ENCODE data around the gene C17orf114.

Gene C17orf114

DNA sequence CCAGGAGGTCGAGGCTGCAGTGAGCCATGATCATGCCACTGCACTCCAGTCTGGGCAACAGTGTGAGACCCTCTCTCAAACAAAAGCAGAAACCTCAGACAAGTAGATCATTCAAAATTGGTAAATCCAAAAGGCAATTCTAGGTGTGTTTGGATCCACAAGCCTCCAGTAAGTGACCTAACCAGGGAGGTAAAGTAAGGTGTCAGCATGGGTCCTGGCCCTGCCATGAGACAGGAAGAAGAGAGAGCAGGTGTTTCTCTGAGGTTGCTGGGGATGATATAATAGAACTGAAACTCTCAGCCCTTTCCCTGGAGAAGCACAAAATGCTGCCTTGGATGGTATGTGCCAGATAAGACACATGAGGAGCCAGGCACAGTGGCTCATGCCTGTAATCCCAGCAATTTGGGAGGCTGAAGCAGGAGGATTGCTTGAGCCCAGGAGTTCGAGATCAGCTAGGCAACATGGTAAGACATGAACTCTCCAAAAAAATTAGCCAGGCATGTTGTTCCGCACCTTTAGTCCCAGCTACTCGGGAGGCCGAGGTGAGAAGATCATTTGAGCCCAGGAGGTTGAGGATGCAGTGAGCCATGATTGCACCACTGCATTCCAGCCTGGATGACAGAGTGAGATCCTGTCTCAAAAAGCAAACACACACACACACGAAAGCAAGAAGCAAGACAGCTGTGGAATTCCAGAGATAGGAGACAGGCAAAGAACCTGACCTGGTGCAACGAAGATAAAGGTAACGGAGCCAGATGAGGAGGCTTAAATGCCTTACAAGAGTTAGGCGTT is 24.0 kb downstream of the C17orf114 start (continued):
- TF ChIP-seq SOX5 (CRISPR knock-in tag; IDR thresholded peaks at IDR 0.05; ENCODE audit: borderline replicate concordance) (peak; percentile 76; the same call in 1 of the 2 replicates), TGIF2 (CRISPR knock-in tag; IDR thresholded peaks at IDR 0.05) (peak; percentile 80), KDM6A (CRISPR knock-in tag; IDR thresholded peaks at IDR 0.05; ENCODE audit: low read depth) (peak; percentile 67), LCORL (IDR thresholded peaks at IDR 0.05) (0 out of 2 replicates have a peak, but pooled peaks have one; percentile 35), LCORL (CRISPR knock-in tag; IDR thresholded peaks at IDR 0.05) (peak; percentile 95), ZNF441 (CRISPR knock-in tag; IDR thresholded peaks at IDR 0.05; ENCODE audit: borderline replicate concordance) (peak; percentile 30; the same call in 1 of the 2 replicates), JUN (CRISPR knock-in tag; IDR thresholded peaks at IDR 0.05) (peak; percentile 46; the same call in 1 of the 2 replicates), KDM4B (CRISPR knock-in tag; IDR thresholded peaks at IDR 0.05) (0 out of 2 replicates have a peak, but pooled peaks have one; percentile 53), NFYC (CRISPR knock-in tag; IDR thresholded peaks at IDR 0.05) (peak; percentile 36; the same call in 1 of the 2 replicates), ZNF790 (CRISPR knock-in tag; IDR thresholded peaks at IDR 0.05; ENCODE audit: borderline replicate concordance) (0 out of 2 replicates have a peak, but pooled peaks have one; percentile 65), MATR3 (CRISPR knock-in tag; IDR thresholded peaks at IDR 0.05) (no peak), ZFP1 (CRISPR knock-in tag; IDR thresholded peaks at IDR 0.05) (peak; percentile 56; the same call in 1 of the 2 replicates), CHCHD3 (CRISPR knock-in tag; IDR thresholded peaks at IDR 0.05) (no peak), TEAD2 (CRISPR knock-in tag; IDR thresholded peaks at IDR 0.05) (0 out of 2 replicates have a peak, but pooled peaks have one; percentile 24), ZNF354B (CRISPR knock-in tag; IDR thresholded peaks at IDR 0.05) (no peak), ZC3H13 (CRISPR knock-in tag; IDR thresholded peaks at IDR 0.05) (peak; percentile 70; the same call in 1 of the 2 replicates), MEIS2 (CRISPR knock-in tag; IDR thresholded peaks at IDR 0.05) (peak; percentile 83; the same call in 1 of the 2 replicates)
- TF ChIP-seq, protein P1, sequence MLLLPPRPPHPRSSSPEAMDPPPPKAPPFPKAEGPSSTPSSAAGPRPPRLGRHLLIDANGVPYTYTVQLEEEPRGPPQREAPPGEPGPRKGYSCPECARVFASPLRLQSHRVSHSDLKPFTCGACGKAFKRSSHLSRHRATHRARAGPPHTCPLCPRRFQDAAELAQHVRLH (CRISPR knock-in tag; IDR thresholded peaks at IDR 0.05; ENCODE audit: borderline replicate concordance, low read depth), result peak; percentile 66; the same call in 1 of the 2 replicates
- TF ChIP-seq, protein P2, sequence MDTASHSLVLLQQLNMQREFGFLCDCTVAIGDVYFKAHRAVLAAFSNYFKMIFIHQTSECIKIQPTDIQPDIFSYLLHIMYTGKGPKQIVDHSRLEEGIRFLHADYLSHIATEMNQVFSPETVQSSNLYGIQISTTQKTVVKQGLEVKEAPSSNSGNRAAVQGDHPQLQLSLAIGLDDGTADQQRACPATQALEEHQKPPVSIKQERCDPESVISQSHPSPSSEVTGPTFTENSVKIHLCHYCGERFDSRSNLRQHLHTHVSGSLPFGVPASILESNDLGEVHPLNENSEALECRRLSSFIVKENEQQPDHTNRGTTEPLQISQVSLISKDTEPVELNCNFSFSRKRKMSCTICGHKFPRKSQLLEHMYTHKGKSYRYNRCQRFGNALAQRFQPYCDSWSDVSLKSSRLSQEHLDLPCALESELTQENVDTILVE (CRISPR knock-in tag; IDR thresholded peaks at IDR 0.05), result peak; percentile 76; the same call in 1 of the 2 replicates
- TF ChIP-seq, protein P3, sequence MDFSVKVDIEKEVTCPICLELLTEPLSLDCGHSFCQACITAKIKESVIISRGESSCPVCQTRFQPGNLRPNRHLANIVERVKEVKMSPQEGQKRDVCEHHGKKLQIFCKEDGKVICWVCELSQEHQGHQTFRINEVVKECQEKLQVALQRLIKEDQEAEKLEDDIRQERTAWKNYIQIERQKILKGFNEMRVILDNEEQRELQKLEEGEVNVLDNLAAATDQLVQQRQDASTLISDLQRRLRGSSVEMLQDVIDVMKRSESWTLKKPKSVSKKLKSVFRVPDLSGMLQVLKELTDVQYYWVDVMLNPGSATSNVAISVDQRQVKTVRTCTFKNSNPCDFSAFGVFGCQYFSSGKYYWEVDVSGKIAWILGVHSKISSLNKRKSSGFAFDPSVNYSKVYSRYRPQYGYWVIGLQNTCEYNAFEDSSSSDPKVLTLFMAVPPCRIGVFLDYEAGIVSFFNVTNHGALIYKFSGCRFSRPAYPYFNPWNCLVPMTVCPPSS (IDR thresholded peaks at IDR 0.05), result no peak
- TF ChIP-seq, protein P4, sequence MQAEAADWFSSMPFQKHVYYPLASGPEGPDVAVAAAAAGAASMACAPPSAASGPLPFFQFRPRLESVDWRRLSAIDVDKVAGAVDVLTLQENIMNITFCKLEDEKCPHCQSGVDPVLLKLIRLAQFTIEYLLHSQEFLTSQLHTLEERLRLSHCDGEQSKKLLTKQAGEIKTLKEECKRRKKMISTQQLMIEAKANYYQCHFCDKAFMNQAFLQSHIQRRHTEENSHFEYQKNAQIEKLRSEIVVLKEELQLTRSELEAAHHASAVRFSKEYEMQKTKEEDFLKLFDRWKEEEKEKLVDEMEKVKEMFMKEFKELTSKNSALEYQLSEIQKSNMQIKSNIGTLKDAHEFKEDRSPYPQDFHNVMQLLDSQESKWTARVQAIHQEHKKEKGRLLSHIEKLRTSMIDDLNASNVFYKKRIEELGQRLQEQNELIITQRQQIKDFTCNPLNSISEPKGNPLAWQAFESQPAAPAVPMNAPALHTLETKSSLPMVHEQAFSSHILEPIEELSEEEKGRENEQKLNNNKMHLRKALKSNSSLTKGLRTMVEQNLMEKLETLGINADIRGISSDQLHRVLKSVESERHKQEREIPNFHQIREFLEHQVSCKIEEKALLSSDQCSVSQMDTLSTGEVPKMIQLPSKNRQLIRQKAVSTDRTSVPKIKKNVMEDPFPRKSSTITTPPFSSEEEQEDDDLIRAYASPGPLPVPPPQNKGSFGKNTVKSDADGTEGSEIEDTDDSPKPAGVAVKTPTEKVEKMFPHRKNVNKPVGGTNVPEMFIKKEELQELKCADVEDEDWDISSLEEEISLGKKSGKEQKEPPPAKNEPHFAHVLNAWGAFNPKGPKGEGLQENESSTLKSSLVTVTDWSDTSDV (CRISPR knock-in tag; IDR thresholded peaks at IDR 0.05), result no peak
- TF ChIP-seq, protein P5, sequence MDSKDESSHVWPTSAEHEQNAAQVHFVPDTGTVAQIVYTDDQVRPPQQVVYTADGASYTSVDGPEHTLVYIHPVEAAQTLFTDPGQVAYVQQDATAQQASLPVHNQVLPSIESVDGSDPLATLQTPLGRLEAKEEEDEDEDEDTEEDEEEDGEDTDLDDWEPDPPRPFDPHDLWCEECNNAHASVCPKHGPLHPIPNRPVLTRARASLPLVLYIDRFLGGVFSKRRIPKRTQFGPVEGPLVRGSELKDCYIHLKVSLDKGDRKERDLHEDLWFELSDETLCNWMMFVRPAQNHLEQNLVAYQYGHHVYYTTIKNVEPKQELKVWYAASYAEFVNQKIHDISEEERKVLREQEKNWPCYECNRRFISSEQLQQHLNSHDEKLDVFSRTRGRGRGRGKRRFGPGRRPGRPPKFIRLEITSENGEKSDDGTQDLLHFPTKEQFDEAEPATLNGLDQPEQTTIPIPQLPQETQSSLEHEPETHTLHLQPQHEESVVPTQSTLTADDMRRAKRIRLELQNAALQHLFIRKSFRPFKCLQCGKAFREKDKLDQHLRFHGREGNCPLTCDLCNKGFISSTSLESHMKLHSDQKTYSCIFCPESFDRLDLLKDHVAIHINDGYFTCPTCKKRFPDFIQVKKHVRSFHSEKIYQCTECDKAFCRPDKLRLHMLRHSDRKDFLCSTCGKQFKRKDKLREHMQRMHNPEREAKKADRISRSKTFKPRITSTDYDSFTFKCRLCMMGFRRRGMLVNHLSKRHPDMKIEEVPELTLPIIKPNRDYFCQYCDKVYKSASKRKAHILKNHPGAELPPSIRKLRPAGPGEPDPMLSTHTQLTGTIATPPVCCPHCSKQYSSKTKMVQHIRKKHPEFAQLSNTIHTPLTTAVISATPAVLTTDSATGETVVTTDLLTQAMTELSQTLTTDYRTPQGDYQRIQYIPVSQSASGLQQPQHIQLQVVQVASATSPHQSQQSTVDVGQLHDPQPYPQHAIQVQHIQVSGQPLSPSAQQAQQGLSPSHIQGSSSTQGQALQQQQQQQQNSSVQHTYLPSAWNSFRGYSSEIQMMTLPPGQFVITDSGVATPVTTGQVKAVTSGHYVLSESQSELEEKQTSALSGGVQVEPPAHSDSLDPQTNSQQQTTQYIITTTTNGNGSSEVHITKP (CRISPR knock-in tag; IDR thresholded peaks at IDR 0.05; ENCODE audit: low read depth), result peak; percentile 76
